Panc1 (cell line): ENCODE data around the gene LNPEP. TPM values are rescaled to one million over a fixed set of nuclear protein-coding genes. Genes with fewer than 3 reads are reported as not detected.

ENCODE experiments used
- ATAC-seq: fragments of 200-7000 bp; cut with Tn5 transposase; 2 replicates; pipeline ENCODE4 v1.9.1; 2020; ENCODE audit warnings: mild to moderate bottlenecking, moderate library complexity
- BruUV-seq: library from RNA; stranded (reverse); fragments of 400-500 nt; replicated peaks from 2 replicates; lab custom pipeline; 2021; lab: Mats Ljungman, UMichigan
- CTCF ChIA-PET: fragments of 300-600 bp; sonication (Branson Sonifier 250); formaldehyde crosslinking; loops from one replicate; lab custom pipeline; 2022; ENCODE audit warnings: antibody characterized with exemption; lab: Charles Lee
- POLR2A ChIA-PET: fragments of 300-600 bp; sonication (Branson Sonifier 250); formaldehyde crosslinking; loops from one replicate; lab custom pipeline; 2022; ENCODE audit warnings: antibody characterized with exemption; lab: Charles Lee
- DNase-seq: peaks from one replicate; pipeline ENCODE4 v3.0.0-alpha.2; 2010; ENCODE audit warnings: low read depth, low spot score
- H3K27ac ChIP-seq: 2 replicates; pipeline ENCODE4 v1.5.1; 2011; ENCODE audit warnings: mild to moderate bottlenecking, low read length, inconsistent platforms
- H3K27me3 ChIP-seq: fragments of 200-500 bp; sonication (Bioruptor generic); 2 replicates; pipeline ENCODE4 v1.6.0; 2014; ENCODE audit warnings: low read length, inconsistent platforms; ENCODE audit not compliant: control insufficient read depth, insufficient read depth
- H3K36me3 ChIP-seq: fragments of 200-500 bp; sonication (Bioruptor generic); 2 replicates; pipeline ENCODE4 v1.5.1; 2014; ENCODE audit warnings: inconsistent platforms, mild to moderate bottlenecking, low read length, moderate library complexity; ENCODE audit not compliant: control insufficient read depth, insufficient read depth
- H3K4me1 ChIP-seq: 2 replicates; pipeline ENCODE4 v1.5.1; 2011; ENCODE audit warnings: inconsistent platforms, mild to moderate bottlenecking, low read length, moderate library complexity; ENCODE audit not compliant: control insufficient read depth, insufficient read depth
- H3K4me3 ChIP-seq, 2 experiments: 2 replicates each; pipeline ENCODE4 v1.5.1; 2011 to 2012; ENCODE audit warnings: low read depth in 2 of 2, low read length in 2 of 2, mild to moderate bottlenecking in 2 of 2, inconsistent platforms in 1 of 2, moderate library complexity in 1 of 2
- H3K9me3 ChIP-seq: fragments of 200-500 bp; sonication (Bioruptor generic); 2 replicates; pipeline ENCODE4 v1.5.1; 2014; ENCODE audit warnings: low read depth, mild to moderate bottlenecking, inconsistent platforms, low read length, moderate library complexity; ENCODE audit not compliant: control insufficient read depth, insufficient read depth
- POLR2AphosphoS5 ChIP-seq: IDR thresholded peaks from 2 replicates; pipeline ENCODE4 v1.6.1; 2012; ENCODE audit warnings: mild to moderate bottlenecking, low read depth, low read length, moderate library complexity
- SIN3A ChIP-seq: IDR thresholded peaks from 2 replicates; pipeline ENCODE4 v1.6.1; 2012; ENCODE audit warnings: low read depth, mild to moderate bottlenecking, low read length, moderate library complexity, borderline replicate concordance; ENCODE audit not compliant: insufficient read depth
- TCF7L2 ChIP-seq: IDR thresholded peaks from 2 replicates; pipeline ENCODE4 v1.6.1; 2011; ENCODE audit warnings: mild to moderate bottlenecking, low read depth, low read length, inconsistent platforms
- in situ Hi-C: cut with HindIII; loops from 2 replicates; pipeline ENCODE4 v1.10.0; 2016; ENCODE audit warnings: low sequenced_read_pairs, low pct_unique_long_range_greater_than_20kb
- intact Hi-C: fragments of 100-400 bp; cut with micrococcal nuclease; formaldehyde crosslinking; loops from one replicate; pipeline ENCODE4 v1.10.0; 2022; ENCODE audit not compliant: unreplicated experiment
- total RNA-seq: library from RNA; stranded (reverse); gene quantifications from one replicate; pipeline ENCODE4 v1.2.1, GENCODE V29; 2021; ENCODE audit not compliant: unreplicated experiment
- TF ChIP-seq, protein P1 (sequence below), 2 experiments: IDR thresholded peaks; 2 replicates each; pipeline ENCODE4 v1.6.1; 2011 to 2012; ENCODE audit warnings: low read depth in 2 of 2, control low read depth in 1 of 2, low read length in 1 of 2, mild to moderate bottlenecking in 1 of 2, moderate library complexity in 1 of 2; ENCODE audit not compliant: insufficient read depth in 1 of 2
- TF ChIP-seq, protein P2 (sequence below): fragments of 450-650 bp; IDR thresholded peaks from 2 replicates; pipeline ENCODE4 v1.5.1; 2017; ENCODE audit warnings: mild to moderate bottlenecking

Gene LNPEP
- total RNA-seq, 1 experiment from 2014 or later, result 46.6 TPM

DNA sequence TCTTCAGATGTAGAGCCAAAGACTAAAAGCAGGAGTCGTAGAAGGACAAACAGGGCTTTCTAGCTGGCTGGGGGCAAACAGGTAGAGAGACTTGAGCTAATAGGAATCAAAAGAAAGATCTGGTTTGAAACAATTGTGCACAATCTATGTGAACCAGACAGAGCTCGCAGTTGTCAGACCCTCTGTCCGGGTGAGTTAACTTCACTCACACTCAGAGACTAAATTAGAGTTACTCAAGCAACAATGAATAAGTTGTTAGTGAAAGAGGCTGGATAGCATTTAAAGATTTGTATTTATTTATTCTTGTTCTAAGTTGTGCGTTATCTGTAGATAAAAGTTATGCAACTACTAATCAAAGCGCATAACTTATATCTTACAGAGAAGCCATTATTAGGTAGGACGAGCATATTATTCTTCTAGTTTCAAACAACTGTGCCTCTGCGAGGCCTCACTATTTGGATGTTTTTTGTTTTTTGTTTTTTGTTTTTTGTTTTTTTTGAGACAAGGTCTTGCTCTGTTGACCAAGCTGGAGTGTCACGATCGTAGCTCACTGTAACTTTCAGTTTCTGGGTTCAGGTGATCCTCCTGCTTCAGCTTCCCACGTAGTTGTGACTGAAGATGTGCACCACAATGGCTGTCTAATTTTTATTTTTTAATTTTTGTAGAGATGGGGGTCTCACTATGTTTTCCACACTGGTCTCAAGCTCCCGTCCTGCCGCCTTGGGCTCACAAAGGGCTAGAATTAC lies 13.2 kb upstream of the LNPEP start:
- TF ChIP-seq SIN3A (no peak), TCF7L2 (no peak), POLR2AphosphoS5 (no peak)
- TF ChIP-seq, protein P1, sequence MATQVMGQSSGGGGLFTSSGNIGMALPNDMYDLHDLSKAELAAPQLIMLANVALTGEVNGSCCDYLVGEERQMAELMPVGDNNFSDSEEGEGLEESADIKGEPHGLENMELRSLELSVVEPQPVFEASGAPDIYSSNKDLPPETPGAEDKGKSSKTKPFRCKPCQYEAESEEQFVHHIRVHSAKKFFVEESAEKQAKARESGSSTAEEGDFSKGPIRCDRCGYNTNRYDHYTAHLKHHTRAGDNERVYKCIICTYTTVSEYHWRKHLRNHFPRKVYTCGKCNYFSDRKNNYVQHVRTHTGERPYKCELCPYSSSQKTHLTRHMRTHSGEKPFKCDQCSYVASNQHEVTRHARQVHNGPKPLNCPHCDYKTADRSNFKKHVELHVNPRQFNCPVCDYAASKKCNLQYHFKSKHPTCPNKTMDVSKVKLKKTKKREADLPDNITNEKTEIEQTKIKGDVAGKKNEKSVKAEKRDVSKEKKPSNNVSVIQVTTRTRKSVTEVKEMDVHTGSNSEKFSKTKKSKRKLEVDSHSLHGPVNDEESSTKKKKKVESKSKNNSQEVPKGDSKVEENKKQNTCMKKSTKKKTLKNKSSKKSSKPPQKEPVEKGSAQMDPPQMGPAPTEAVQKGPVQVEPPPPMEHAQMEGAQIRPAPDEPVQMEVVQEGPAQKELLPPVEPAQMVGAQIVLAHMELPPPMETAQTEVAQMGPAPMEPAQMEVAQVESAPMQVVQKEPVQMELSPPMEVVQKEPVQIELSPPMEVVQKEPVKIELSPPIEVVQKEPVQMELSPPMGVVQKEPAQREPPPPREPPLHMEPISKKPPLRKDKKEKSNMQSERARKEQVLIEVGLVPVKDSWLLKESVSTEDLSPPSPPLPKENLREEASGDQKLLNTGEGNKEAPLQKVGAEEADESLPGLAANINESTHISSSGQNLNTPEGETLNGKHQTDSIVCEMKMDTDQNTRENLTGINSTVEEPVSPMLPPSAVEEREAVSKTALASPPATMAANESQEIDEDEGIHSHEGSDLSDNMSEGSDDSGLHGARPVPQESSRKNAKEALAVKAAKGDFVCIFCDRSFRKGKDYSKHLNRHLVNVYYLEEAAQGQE (IDR thresholded peaks at IDR 0.05; ENCODE audit: insufficient read depth in 1 of 2, low read depth in 2 of 2, low read length in 1 of 2), result no peak
- TF ChIP-seq, protein P2, sequence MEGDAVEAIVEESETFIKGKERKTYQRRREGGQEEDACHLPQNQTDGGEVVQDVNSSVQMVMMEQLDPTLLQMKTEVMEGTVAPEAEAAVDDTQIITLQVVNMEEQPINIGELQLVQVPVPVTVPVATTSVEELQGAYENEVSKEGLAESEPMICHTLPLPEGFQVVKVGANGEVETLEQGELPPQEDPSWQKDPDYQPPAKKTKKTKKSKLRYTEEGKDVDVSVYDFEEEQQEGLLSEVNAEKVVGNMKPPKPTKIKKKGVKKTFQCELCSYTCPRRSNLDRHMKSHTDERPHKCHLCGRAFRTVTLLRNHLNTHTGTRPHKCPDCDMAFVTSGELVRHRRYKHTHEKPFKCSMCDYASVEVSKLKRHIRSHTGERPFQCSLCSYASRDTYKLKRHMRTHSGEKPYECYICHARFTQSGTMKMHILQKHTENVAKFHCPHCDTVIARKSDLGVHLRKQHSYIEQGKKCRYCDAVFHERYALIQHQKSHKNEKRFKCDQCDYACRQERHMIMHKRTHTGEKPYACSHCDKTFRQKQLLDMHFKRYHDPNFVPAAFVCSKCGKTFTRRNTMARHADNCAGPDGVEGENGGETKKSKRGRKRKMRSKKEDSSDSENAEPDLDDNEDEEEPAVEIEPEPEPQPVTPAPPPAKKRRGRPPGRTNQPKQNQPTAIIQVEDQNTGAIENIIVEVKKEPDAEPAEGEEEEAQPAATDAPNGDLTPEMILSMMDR, result no peak
- Histone ChIP-seq H3K27ac (peak overlapping the region; percentile 78), H3K36me3 (no peaks in the 10 kb centered on the region), H3K9me3 (no peaks in the 10 kb centered on the region), H3K27me3 (no peaks in the 10 kb centered on the region), H3K4me3 (peak overlapping the region; percentile 17 to 55), H3K4me1 (peaks cover 12% of the 10 kb centered on the region)
- intact Hi-C loops (no loop called here), in situ Hi-C loops (no loop called here)
- ATAC-seq (peak; percentile 71), DNase-seq (no peak)
- CTCF ChIA-PET, result interaction anchor here (0.8 kb wide), 1 partner anchor 54 kb away, joined by 3 read pairs; no protein-coding TSS in a partner anchor
- POLR2A ChIA-PET, result no interaction called here
- BruUV-seq, result no TSS peak

DNA sequence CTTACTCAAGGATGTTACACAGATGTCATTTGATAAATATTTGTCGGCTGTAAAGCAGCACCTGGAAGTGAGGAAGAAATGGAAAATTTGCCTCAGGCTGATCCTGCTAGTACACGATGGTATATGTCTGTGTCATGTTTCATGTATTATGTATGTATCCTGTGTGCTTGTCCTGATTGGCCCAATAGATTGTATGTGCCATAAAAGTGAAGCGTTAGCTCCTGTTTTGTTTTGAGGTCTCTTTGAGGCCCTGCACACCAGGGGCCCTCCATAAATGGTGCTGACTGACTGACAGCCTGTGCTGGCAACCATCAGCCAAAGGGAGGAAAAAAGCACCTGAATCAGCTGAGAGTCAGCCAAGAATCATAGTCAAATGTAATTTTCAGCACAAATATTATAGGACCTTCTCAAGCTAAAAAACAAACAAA lies 11.8 kb upstream of the LNPEP start:
- DNase-seq, result no peak
- no peaks in the 10 kb centered on the region for H3K27me3 ChIP-seq
- peak overlapping the region; percentile 78; the same call in 1 of the 2 replicates for H3K27ac ChIP-seq
- CTCF ChIA-PET, result interaction anchor here (0.7 kb wide), 1 partner anchor 80 kb away, joined by 7 read pairs; no protein-coding TSS in a partner anchor
- ATAC-seq, result no peak
- no TSS peak for BruUV-seq
- in situ Hi-C loops, result no loop called here
- POLR2A ChIA-PET, result interaction anchor here (0.7 kb wide), 1 partner anchor 10 kb away, joined by 7 read pairs; no protein-coding TSS in a partner anchor
- intact Hi-C loops, result no loop called here
- H3K36me3 ChIP-seq, result no peaks in the 10 kb centered on the region
- TF ChIP-seq POLR2AphosphoS5, result no peak
- peak; percentile 51; the same call in 1 of the 2 replicates for TF ChIP-seq TCF7L2
- TF ChIP-seq, protein P2, result no peak
- TF ChIP-seq, protein P1 (IDR thresholded peaks at IDR 0.05; ENCODE audit: insufficient read depth in 1 of 2, low read depth in 2 of 2, low read length in 1 of 2), result no peak
- no peak for TF ChIP-seq SIN3A
- no peaks in the 10 kb centered on the region for H3K9me3 ChIP-seq
- peaks cover 12% of the 10 kb centered on the region for H3K4me1 ChIP-seq
- no peak overlapping the region for H3K4me3 ChIP-seq
